A673 (cell line): ENCODE results near the gene TLR1. TPM values are rescaled to one million over a fixed set of nuclear protein-coding genes. Genes with fewer than 3 reads are reported as not detected.

Experiments
- BruUV-seq: library from RNA; stranded (reverse); fragments of 400-500 nt; replicated peaks from 2 replicates; lab custom pipeline; 2021; lab: Mats Ljungman, UMichigan
- CTCF ChIA-PET: fragments of 300-600 bp; sonication (Branson Sonifier 250); formaldehyde crosslinking; loops from one replicate; lab custom pipeline; 2022; ENCODE audit warnings: antibody characterized with exemption; lab: Charles Lee
- POLR2A ChIA-PET: fragments of 300-600 bp; sonication (Branson Sonifier 250); formaldehyde crosslinking; loops from one replicate; lab custom pipeline; 2022; ENCODE audit warnings: antibody characterized with exemption; ENCODE audit not compliant: low non-redundant PET; lab: Charles Lee
- DNase-seq: peaks from one replicate; pipeline ENCODE4 v3.0.0-alpha.2; 2015; ENCODE audit warnings: low spot score
- H3K27ac ChIP-seq: fragments of 200-600 bp; sonication (generic); 2 replicates; pipeline ENCODE4 v1.5.1; 2016; ENCODE audit warnings: mixed run types, low read depth, mild to moderate bottlenecking, mixed read lengths, antibody characterized with exemption, low read length; ENCODE audit not compliant: poor library complexity, severe bottlenecking
- H3K27me3 ChIP-seq: fragments of 200-600 bp; sonication (generic); replicated peaks from 2 replicates; pipeline ENCODE4 v1.6.1; 2017; ENCODE audit warnings: mixed run types, low read depth, mild to moderate bottlenecking, mixed read lengths, antibody characterized with exemption, low read length; ENCODE audit not compliant: insufficient read depth, poor library complexity
- H3K36me3 ChIP-seq: fragments of 200-600 bp; sonication (generic); 2 replicates; pipeline ENCODE4 v1.6.1; 2016; ENCODE audit warnings: mixed run types, mild to moderate bottlenecking, mixed read lengths, antibody characterized with exemption, low read length; ENCODE audit not compliant: insufficient read depth, poor library complexity, severe bottlenecking
- H3K4me1 ChIP-seq: fragments of 200-600 bp; sonication (generic); 2 replicates; pipeline ENCODE4 v1.6.1; 2017; ENCODE audit warnings: mixed run types, mild to moderate bottlenecking, mixed read lengths, antibody characterized with exemption, low read length; ENCODE audit not compliant: insufficient read depth, poor library complexity, severe bottlenecking
- H3K4me3 ChIP-seq: fragments of 200-600 bp; sonication (generic); 2 replicates; pipeline ENCODE4 v1.5.1; 2016; ENCODE audit warnings: low read depth, mixed run types, mild to moderate bottlenecking, mixed read lengths, low read length; ENCODE audit not compliant: poor library complexity, severe bottlenecking
- H3K9me3 ChIP-seq: fragments of 200-600 bp; sonication (generic); 2 replicates; pipeline ENCODE4 v1.6.1; 2016; ENCODE audit warnings: mixed run types, low read depth, mild to moderate bottlenecking, mixed read lengths, antibody characterized with exemption, low read length; ENCODE audit not compliant: poor library complexity, severe bottlenecking
- CTCF ChIP-seq: fragments of 300-800, 200-600 bp; sonication (generic); conservative IDR thresholded peaks from 2 replicates; pipeline ENCODE4 v1.5.1; 2017; ENCODE audit warnings: low read depth, mild to moderate bottlenecking, antibody characterized with exemption, low read length, moderate library complexity, mixed read lengths
- EZH2 ChIP-seq: fragments of 200-600 bp; sonication (generic); IDR thresholded peaks from 2 replicates; pipeline ENCODE4 v1.6.1; 2017; ENCODE audit warnings: borderline replicate concordance, low read depth, mild to moderate bottlenecking, mixed read lengths, antibody characterized with exemption, low read length; ENCODE audit not compliant: poor library complexity, severe bottlenecking
- intact Hi-C: fragments of 100-400 bp; cut with micrococcal nuclease; formaldehyde crosslinking; loops from one replicate; pipeline ENCODE4 v1.10.0; 2022; ENCODE audit not compliant: unreplicated experiment
- total RNA-seq: library from RNA; stranded (reverse); gene quantifications from 2 replicates; pipeline ENCODE4 v1.2.3, GENCODE V29; 2021

Gene TLR1
- total RNA-seq, 1 experiment from 2014 or later, result 0.37 TPM

GRCh38 chr4:38764277-38764676, 40.3 kb downstream of the TLR1 start:
- intact Hi-C loops, result no loop called here

GRCh38 chr4:38762560-38762959, 42.0 kb downstream of the TLR1 start:
- Histone ChIP-seq H3K4me3 (no peak overlapping the region), H3K4me1 (no peaks in the 10 kb centered on the region), H3K27me3 (no peaks in the 10 kb centered on the region), H3K27ac (no peak overlapping the region), H3K36me3 (no peaks in the 10 kb centered on the region), H3K9me3 (no peaks in the 10 kb centered on the region)
- DNase-seq, result no peak
- TF ChIP-seq EZH2, result no peak
- TF ChIP-seq CTCF, result no peak
- no TSS peak for BruUV-seq
- POLR2A ChIA-PET, result no interaction called here
- intact Hi-C loops, result no loop called here
- CTCF ChIA-PET, result no interaction called here

More at GRCh38 chr4:38764277-38764676, 40.3 kb downstream of the TLR1 start:
- no peaks in the 10 kb centered on the region for H3K27me3 ChIP-seq
- BruUV-seq, result no TSS peak
- H3K4me1 ChIP-seq, result no peaks in the 10 kb centered on the region
- ChIA-PET CTCF (no interaction called here), POLR2A (no interaction called here)
- H3K36me3 ChIP-seq, result no peaks in the 10 kb centered on the region
- H3K27ac ChIP-seq, result no peak overlapping the region
- TF ChIP-seq EZH2 (no peak), CTCF (no peak)
- H3K9me3 ChIP-seq, result no peaks in the 10 kb centered on the region
- DNase-seq, result no peak
- H3K4me3 ChIP-seq, result no peak overlapping the region

- Histone ChIP-seq H3K27ac (no peak overlapping the region), H3K4me1 (no peaks in the 10 kb centered on the region)
- POLR2A ChIA-PET, result no interaction called here
These were observed 44.8 kb downstream of the TLR1 start for GRCh38 chr4:38759790-38760122.

More at GRCh38 chr4:38759790-38760122, 44.8 kb downstream of the TLR1 start:
- intact Hi-C loops, result loop anchor here (2.0 to 5.0 kb wide), 2 partner anchors 97 to 378 kb away; partner anchors contain the start of gene TLR6
- TF ChIP-seq CTCF (0 out of 2 replicates have a peak, but pooled peaks have one; percentile 6), EZH2 (no peak)
- Histone ChIP-seq H3K9me3 (no peaks in the 10 kb centered on the region), H3K4me3 (no peak overlapping the region), H3K27me3 (no peaks in the 10 kb centered on the region), H3K36me3 (no peaks in the 10 kb centered on the region)
- BruUV-seq, result no TSS peak
- no peak for DNase-seq
- CTCF ChIA-PET, result interaction anchor here (0.6 to 1.1 kb wide), 5 partner anchors 23 to 1467 kb away, joined by 3 to 9 read pairs (median 4); partner anchors contain the start of gene TLR10
